ENCODE results near the gene MAPT. TPM values are rescaled to one million over a fixed set of nuclear protein-coding genes. Genes with fewer than 3 reads are reported as not detected.

The MAPT gene
- total RNA-seq, 2 experiments from 2014 or later = 1.3 to 1.4 TPM

DNA sequence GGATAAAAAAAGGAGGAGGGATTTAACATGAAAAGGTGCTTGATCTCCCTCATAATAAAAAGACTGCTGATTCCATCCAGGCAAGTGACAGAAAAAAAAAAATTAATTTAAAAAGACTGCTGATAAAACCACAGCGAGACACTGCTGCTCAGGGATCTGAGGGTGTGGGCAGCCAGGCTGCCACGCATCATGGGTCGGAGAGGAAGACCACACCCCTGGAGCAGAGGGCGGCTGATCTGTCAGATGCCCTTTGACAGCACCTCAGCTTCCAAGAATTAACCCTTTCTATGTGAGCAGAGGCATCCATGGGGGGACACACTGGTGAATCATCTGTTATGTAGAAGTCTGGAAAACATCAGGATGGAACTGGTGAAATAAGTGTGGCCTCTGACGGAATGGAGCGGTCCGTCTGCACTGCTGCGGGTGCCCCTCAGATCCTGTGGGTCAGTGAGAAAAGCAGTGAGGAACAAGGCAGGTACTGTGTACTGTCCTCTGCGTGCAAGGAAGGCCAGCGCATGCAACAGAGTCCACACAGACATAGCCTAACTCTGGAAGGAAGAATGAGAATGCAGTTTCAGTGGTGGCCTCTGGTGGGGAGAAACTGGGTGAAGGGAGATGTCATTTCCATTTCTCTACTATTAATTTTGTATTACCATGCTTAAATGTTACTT is 19.8 kb downstream of the MAPT start:
- peaks cover 17% of the 10 kb centered on the region for H3K27me3 Mint-ChIP-seq
- no peak for DNase-seq
- peaks cover 3% of the 10 kb centered on the region for H3K36me3 Mint-ChIP-seq (ENCODE audit: low read depth)

DNA sequence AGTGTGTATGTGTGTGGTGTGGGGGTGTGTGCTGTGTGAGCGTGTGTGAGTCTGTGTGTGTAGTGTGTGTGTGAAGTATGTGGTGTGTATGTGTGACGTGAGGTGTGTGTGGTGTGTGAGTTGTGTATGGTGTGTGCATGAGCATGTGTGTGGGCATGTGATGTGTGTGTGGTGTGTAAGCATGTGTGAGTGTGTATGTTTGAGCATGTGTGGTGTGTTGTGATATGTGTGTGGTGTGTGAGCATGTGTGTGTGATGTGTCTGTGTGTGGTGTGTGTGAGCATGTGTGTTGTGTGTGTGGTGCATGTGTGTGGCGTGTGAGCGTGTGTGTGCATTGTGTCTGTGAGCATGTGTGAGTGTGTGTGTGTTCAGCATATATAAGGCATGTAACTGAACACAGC is 20.9 kb downstream of the MAPT start:
- ChIA-PET CTCF (no interaction called here), POLR2A (interaction anchor here (1.3 kb wide), 1 partner anchor 8 kb away, joined by 3 read pairs; no protein-coding TSS in a partner anchor)
- ATAC-seq = no peak
- Mint-ChIP-seq H3K27ac (no peak overlapping the region), H3K36me3 (ENCODE audit: low read depth) (peaks cover 3% of the 10 kb centered on the region), H3K4me3 (no peak overlapping the region), H3K9me3 (peaks cover 6% of the 10 kb centered on the region), H3K27me3 (peaks cover 15% of the 10 kb centered on the region), H3K4me1 (ENCODE audit: low read depth) (no peaks in the 10 kb centered on the region)
- intact Hi-C loops (cut with micrococcal nuclease) = no loop called here
- DNase-seq = no peak
- TF ChIP-seq, protein P1, sequence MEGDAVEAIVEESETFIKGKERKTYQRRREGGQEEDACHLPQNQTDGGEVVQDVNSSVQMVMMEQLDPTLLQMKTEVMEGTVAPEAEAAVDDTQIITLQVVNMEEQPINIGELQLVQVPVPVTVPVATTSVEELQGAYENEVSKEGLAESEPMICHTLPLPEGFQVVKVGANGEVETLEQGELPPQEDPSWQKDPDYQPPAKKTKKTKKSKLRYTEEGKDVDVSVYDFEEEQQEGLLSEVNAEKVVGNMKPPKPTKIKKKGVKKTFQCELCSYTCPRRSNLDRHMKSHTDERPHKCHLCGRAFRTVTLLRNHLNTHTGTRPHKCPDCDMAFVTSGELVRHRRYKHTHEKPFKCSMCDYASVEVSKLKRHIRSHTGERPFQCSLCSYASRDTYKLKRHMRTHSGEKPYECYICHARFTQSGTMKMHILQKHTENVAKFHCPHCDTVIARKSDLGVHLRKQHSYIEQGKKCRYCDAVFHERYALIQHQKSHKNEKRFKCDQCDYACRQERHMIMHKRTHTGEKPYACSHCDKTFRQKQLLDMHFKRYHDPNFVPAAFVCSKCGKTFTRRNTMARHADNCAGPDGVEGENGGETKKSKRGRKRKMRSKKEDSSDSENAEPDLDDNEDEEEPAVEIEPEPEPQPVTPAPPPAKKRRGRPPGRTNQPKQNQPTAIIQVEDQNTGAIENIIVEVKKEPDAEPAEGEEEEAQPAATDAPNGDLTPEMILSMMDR (IDR thresholded peaks at IDR 0.05) = no peak

More for the DNA sequence above, 19.8 kb downstream of the MAPT start:
- H3K9me3 Mint-ChIP-seq = peaks cover 6% of the 10 kb centered on the region
- no peaks in the 10 kb centered on the region for H3K4me1 Mint-ChIP-seq (ENCODE audit: low read depth)
- ChIA-PET POLR2A (no interaction called here), CTCF (no interaction called here)
- TF ChIP-seq, protein P1 (IDR thresholded peaks at IDR 0.05) = no peak
- no peak overlapping the region for H3K27ac Mint-ChIP-seq
- no peak for ATAC-seq
- H3K4me3 Mint-ChIP-seq = no peak overlapping the region
- intact Hi-C loops (cut with micrococcal nuclease) = no loop called here

DNA sequence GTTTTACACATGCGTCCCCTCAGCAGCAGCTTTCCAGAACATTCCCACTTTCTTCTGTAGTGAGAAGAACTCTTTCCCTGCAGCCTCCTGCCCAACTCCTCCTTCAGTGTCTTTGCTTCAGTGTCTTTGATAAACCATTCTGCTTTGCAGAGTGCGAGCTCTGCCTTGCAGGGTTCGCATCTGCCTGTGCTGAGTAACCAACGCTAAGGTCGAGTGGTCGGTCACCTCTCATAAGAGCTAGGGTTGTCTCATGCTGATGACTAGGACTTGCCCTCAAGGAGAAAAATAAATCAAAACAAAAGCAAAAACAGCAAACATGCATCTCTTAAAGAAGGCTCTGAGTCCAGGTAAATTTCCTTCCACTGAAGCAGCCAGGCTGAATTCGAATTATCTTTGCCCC is 22.7 kb downstream of the MAPT start:
- TF ChIP-seq, protein P1 (IDR thresholded peaks at IDR 0.05) = no peak
- Mint-ChIP-seq H3K4me3 (no peak overlapping the region), H3K27me3 (peaks cover 13% of the 10 kb centered on the region), H3K27ac (no peak overlapping the region), H3K9me3 (peaks cover 4% of the 10 kb centered on the region), H3K4me1 (ENCODE audit: low read depth) (no peaks in the 10 kb centered on the region), H3K36me3 (ENCODE audit: low read depth) (peaks cover 2% of the 10 kb centered on the region)
- DNase-seq (no peak), ATAC-seq (no peak)
- ChIA-PET POLR2A (no interaction called here), CTCF (no interaction called here)
- intact Hi-C loops (cut with micrococcal nuclease) = no loop called here

DNA sequence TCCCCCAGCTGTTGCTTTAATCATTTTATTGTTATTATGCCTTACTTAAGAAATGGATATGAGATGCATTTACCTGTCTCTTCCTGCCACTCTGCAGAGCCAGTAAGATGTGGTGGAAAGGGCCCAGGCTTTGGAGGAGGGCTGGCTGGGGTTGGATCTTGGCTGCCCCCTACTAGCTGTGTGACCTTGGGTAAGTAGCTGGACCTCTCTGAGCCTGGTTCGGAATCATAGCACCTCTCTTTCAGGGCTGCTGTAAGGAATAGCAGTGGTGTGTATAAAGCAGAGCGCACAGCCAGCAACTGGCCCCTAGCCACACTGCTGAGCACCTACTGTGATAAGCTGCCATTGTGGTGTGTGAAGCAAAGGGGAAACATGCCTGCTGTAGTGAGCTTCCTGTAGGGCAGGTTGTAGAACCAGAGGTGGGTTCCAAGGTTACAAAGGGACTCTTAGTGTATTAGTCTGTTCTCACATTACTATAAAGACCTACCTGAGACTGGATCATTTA is 23.9 kb downstream of the MAPT start:
- intact Hi-C loops (cut with micrococcal nuclease) = no loop called here
- no peak overlapping the region for H3K4me3 Mint-ChIP-seq
- no peak for DNase-seq
- peaks cover 11% of the 10 kb centered on the region for H3K27me3 Mint-ChIP-seq
- no peaks in the 10 kb centered on the region for H3K9me3 Mint-ChIP-seq
- H3K27ac Mint-ChIP-seq = no peak overlapping the region
- ATAC-seq = no peak
- H3K36me3 Mint-ChIP-seq (ENCODE audit: low read depth) = no peaks in the 10 kb centered on the region
- TF ChIP-seq, protein P1 (IDR thresholded peaks at IDR 0.05) = no peak
- ChIA-PET CTCF (no interaction called here), POLR2A (interaction anchor here (0.6 kb wide), 1 partner anchor 15 kb away, joined by 3 read pairs; no protein-coding TSS in a partner anchor)
- no peaks in the 10 kb centered on the region for H3K4me1 Mint-ChIP-seq (ENCODE audit: low read depth)

DNA sequence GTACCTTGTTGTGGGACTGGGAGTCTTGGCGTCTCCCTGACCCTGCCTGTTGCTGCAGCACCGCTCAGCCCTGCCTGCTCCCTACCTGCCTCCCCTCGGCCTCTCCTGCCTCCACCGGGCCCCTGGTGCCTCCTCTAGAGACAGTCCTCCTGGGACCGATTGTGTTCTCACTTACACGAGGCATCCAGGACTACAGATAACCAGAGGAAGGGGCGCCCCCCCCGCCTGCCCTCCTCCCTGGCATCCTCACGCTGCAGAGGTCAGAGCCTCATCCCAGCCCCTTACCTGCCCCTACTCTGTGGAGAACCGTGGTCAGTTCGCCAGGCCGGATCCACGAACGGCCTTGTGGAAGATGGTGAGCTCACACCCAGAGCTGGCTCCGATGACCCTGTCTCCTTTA is 24.8 kb downstream of the MAPT start:
- Mint-ChIP-seq H3K27me3 (peaks cover 13% of the 10 kb centered on the region), H3K4me3 (no peak overlapping the region), H3K27ac (no peak overlapping the region), H3K4me1 (ENCODE audit: low read depth) (no peaks in the 10 kb centered on the region), H3K36me3 (ENCODE audit: low read depth) (no peaks in the 10 kb centered on the region), H3K9me3 (no peaks in the 10 kb centered on the region)
- DNase-seq (no peak), ATAC-seq (no peak)
- intact Hi-C loops (cut with micrococcal nuclease) = no loop called here
- TF ChIP-seq, protein P1 (IDR thresholded peaks at IDR 0.05) = no peak
- CTCF ChIA-PET = interaction anchor here (1.3 kb wide), 1 partner anchor 30 kb away, joined by 4 read pairs; no protein-coding TSS in a partner anchor
- POLR2A ChIA-PET = interaction anchor here (1.0 kb wide), 1 partner anchor 119 kb away, joined by 3 read pairs; no protein-coding TSS in a partner anchor

Measured in activated CD8-positive, alpha-beta T cell treated with anti-CD3 and anti-CD28 coated beads for 36 hours (primary cell).